BLaER1 treated with 17β-estradiol and CSF1 and Interleukin-3, amounts not matched to agents 10 nM and 100 nM (cell line): Measurements from ENCODE around the gene ADAM15.
A peak's percentile ranks its signal among the peaks of the same experiment; 100 is the strongest.

Experiments
- H3K27ac ChIP-seq, 11 experiments: shearing (Covaris generic); formaldehyde crosslinking; 2 replicates each; pipeline ENCODE4 v1.8.1; 2022
- H3K27me3 ChIP-seq, 11 experiments: shearing (Covaris generic); formaldehyde crosslinking; 2 replicates each; pipeline ENCODE4 v1.8.1; 2022
- H3K36me3 ChIP-seq, 11 experiments: shearing (Covaris generic); formaldehyde crosslinking; 2 replicates each; pipeline ENCODE4 v1.8.1; 2022
- H3K4me1 ChIP-seq, 10 experiments: shearing (Covaris generic); formaldehyde crosslinking; 2 replicates each; pipeline ENCODE4 v1.8.1; 2022
- H3K4me2 ChIP-seq, 11 experiments: shearing (Covaris generic); formaldehyde crosslinking; 2 replicates each; pipeline ENCODE4 v1.8.1; 2022
- H3K4me3 ChIP-seq, 10 experiments: shearing (Covaris generic); formaldehyde crosslinking; 2 replicates each; pipeline ENCODE4 v1.8.1; 2022
- H3K9ac ChIP-seq, 11 experiments: shearing (Covaris generic); formaldehyde crosslinking; 2 replicates each; pipeline ENCODE4 v1.8.1; 2022
- H3K9me3 ChIP-seq, 11 experiments: shearing (Covaris generic); formaldehyde crosslinking; replicated peaks in 1 of 11; 2 replicates each; pipeline ENCODE4 v1.8.1; 2022
- H4K20me1 ChIP-seq, 11 experiments: shearing (Covaris generic); formaldehyde crosslinking; 2 replicates each; pipeline ENCODE4 v1.8.1; 2022
- Cebpa-rat ChIP-seq, 11 experiments: shearing (Covaris generic); IDR thresholded peaks; 2 replicates each; pipeline ENCODE4 v1.8.1; 2022

The ADAM15 gene

DNA sequence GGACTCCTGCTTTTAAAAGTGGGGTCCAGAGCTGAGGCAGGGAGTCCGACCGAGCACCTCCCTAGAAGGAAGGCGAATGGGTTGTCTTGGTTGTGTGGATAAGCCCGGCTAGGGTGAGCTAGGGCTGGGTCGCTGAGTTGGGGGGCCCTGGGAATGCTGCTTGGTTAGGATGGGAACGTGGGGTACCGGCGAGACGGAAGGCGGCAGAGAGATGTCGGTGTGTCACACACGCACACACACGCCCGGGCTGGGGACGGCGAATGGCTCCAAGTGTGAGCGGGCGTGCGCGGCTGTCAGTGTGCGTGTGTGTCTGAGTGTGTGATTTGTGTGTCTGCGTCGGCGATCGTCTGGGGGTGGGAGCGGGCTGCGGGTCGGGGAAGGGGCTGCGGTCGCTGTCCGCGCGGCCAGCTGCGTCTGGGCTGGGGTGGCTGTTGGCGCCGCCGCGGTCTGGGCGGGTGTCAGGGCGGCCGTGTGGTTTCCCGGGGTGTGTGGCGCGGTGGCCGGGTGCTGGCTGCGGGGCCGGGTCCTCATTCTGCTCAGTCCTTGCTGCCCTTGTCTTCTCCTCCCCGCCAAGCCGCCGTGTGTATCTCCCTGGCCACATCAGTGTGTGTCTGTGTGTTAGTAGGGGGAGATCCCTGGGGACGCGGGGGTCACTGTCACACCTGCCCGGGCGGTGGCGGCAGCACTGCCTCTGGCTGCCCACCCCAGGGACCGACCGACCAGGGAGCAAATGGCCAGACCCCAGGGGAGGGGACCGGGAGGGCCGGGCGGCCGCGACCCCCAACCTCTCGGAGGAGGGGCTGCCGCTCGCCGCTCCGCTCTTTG is 28.6 kb downstream of the ADAM15 start:
- Histone ChIP-seq H3K4me1 (peaks cover 95 to 99% (median 99%) of the 10 kb centered on the region in 10 experiments), H3K9ac (peak overlapping the region; percentile 33 to 76 (median 63); a peak in 19 of 22 replicates), H4K20me1 (peaks cover 33 to 68% (median 51%) of the 10 kb centered on the region in 11 experiments; a peak in 20 of 22 replicates), H3K4me3 (peak overlapping the region; percentile 49 to 67 (median 58)), H3K9me3 (no peaks in the 10 kb centered on the region), H3K27me3 (peaks cover 53 to 60% (median 56%) of the 10 kb centered on the region in 11 experiments), H3K36me3 (no peaks in the 10 kb centered on the region), H3K4me2 (peak overlapping the region; percentile 94 to 100 (median 98)), H3K27ac (0 out of 22 replicates have a peak overlapping the region, but pooled peaks of 1 of the 11 experiments have one; percentile 15)
- no peak for TF ChIP-seq Cebpa-rat (IDR thresholded peaks at IDR 0.05)

DNA sequence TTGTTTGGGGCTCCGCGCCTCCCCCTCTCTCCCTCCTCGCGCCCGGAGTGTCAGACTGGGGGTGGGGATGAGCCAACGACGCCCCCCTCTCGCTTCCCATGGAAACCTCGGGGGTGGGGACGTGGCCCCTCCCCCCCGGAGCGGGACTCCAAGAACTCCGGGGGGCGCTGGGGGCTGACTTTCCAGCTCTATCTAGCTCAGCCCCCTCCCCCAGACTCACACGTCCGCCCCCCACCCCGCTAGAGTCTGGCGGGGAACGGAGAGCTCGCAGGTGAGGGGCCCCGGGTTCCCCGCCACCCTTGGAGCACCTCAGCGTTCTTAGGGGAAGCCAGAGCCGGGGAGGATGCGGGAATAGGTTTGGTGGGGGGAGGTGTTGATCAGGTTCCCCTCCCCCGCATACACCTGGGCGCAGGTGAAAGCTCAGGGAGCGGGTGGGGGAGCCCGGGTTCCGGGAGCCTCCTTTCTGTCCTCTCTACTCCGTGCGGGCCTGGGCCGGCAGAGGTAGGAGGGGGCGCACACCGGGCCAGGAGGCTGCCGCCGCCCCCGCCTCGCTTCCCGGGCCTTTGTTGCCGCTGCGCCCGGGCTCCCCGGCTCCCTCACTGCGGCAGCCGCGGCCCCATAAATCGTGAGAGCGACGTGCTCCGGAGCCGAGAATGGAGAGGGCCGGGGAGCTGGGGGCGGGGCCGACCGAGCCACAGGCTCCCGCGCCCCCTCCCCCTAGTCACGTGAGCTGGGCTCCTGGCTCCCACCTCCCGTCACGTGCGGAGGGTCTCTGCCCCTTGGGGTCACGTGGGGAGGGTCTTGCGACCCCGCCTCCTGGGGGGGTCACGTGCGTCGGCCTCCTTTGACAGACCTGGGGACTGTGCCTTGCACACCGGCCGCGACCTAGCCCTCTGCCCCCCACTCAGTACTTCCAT is 29.5 kb downstream of the ADAM15 start:
- peaks cover 53 to 60% (median 56%) of the 10 kb centered on the region in 11 experiments for H3K27me3 ChIP-seq
- H3K27ac ChIP-seq, result 0 out of 22 replicates have a peak overlapping the region, but pooled peaks of 1 of the 11 experiments have one; percentile 5
- no peaks in the 10 kb centered on the region for H3K9me3 ChIP-seq
- no peak for TF ChIP-seq Cebpa-rat (IDR thresholded peaks at IDR 0.05)
- H4K20me1 ChIP-seq, result peaks cover 33 to 68% (median 51%) of the 10 kb centered on the region in 11 experiments; a peak in 20 of 22 replicates
- H3K36me3 ChIP-seq, result no peaks in the 10 kb centered on the region
- peak overlapping the region; percentile 49 to 67 (median 58) for H3K4me3 ChIP-seq
- peak overlapping the region; percentile 94 to 100 (median 98) for H3K4me2 ChIP-seq
- peaks cover 88 to 93% (median 93%) of the 10 kb centered on the region in 10 experiments for H3K4me1 ChIP-seq
- peak overlapping the region; percentile 27 to 76 (median 63); a peak in 20 of 22 replicates for H3K9ac ChIP-seq

DNA sequence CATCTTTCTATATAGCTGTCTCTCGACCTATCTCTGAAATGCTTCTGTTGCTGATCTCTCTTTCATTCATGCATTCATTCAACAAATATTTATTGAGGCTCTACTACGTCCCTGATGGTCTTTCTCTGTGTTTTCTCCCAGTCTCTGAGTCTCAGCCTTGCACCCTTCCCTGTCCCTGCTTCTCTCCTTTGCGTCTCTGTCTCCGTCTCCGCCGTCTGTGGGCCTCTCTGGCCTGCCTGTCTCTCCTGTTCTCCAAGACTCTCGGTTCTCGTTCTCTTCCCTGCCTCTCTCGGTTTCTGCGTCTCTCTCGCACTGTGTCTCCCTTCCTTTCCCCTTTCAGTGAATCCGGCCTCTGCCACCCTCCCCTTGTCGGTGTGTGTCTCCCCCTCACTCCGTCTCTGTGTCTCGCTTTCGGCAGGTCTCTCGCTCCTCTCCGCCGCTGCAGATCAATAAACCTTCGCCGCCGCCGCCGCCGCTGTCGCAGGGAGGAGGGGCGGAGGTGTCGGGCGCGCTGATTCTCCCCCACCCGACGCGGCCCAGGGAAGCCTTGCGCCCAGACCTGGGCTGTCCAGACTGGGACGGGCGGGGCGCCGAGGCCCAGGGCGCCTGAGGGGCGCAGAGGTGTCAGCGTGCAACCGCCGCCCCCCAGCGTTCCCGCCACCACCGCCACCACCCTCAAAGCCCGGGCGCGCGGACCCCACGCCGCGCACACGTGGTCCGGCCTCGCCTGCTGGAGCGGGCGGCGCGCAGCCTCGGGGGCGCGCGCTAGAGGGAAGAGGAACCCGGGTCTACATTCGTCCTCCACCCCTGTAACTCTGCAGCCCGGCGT is 30.6 kb downstream of the ADAM15 start:
- H4K20me1 ChIP-seq, result peaks cover 33 to 68% (median 51%) of the 10 kb centered on the region in 11 experiments; a peak in 20 of 22 replicates
- no peak for TF ChIP-seq Cebpa-rat (IDR thresholded peaks at IDR 0.05)
- peak overlapping the region; percentile 49 to 67 (median 57) for H3K4me3 ChIP-seq
- H3K4me1 ChIP-seq, result peaks cover 87 to 93% (median 92%) of the 10 kb centered on the region in 10 experiments
- peaks cover 53 to 60% (median 56%) of the 10 kb centered on the region in 11 experiments for H3K27me3 ChIP-seq
- no peak overlapping the region for H3K27ac ChIP-seq
- H3K4me2 ChIP-seq, result peak overlapping the region; percentile 94 to 100 (median 98)
- H3K36me3 ChIP-seq, result no peaks in the 10 kb centered on the region
- H3K9ac ChIP-seq, result peak overlapping the region in 8 of 11 experiments; percentile 20 to 76 (median 52); a peak in 13 of 22 replicates
- no peaks in the 10 kb centered on the region for H3K9me3 ChIP-seq

DNA sequence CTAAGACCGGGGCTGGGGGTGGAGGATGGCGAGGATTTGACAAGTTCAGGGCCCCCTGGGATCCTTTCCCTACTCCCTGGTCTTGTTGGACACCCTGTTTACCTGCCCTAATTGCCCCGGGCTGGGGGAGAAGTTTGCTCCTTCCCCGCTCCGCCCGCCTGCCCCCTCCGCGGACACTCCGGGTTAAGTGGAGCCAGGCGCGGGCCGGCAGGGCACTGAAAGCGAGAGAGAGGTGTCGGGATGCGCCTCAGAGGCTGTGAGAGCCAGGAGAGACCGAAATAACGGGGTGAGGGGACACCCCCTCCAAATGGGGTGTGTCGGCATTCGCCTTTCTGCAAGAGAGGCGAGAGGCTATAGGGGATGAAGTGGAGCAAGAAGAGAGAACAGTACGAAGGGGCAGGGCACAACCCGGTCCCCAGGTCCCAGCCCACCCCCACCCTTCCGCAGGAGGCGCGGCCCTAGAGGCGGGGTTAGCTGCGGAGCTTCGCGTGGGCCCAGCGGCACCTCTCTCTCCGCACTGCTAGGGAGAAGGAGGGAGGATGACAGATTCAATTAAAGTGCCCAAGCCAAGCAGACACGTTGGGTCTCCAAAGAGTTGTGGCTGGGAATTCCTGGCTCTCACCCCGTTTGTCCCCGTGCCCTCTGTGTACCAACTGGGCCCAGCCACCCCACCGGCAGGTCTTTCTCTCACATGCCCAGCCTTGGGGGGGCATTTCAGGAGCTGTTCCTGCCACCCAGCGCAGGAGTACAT is 31.4 kb downstream of the ADAM15 start:
- Histone ChIP-seq H3K4me3 (peak overlapping the region; percentile 49 to 67 (median 56)), H3K9ac (peak overlapping the region in 9 of 11 experiments; percentile 8 to 76 (median 50); a peak in 13 of 22 replicates), H3K4me2 (peak overlapping the region; percentile 94 to 100 (median 98)), H3K36me3 (no peaks in the 10 kb centered on the region), H3K27ac (no peak overlapping the region), H3K27me3 (peaks cover 53 to 60% (median 56%) of the 10 kb centered on the region in 11 experiments), H3K9me3 (no peaks in the 10 kb centered on the region), H3K4me1 (peaks cover 86 to 93% (median 92%) of the 10 kb centered on the region in 10 experiments), H4K20me1 (peaks cover 33 to 66% (median 51%) of the 10 kb centered on the region in 11 experiments; a peak in 20 of 22 replicates)
- TF ChIP-seq Cebpa-rat (IDR thresholded peaks at IDR 0.05), result no peak

DNA sequence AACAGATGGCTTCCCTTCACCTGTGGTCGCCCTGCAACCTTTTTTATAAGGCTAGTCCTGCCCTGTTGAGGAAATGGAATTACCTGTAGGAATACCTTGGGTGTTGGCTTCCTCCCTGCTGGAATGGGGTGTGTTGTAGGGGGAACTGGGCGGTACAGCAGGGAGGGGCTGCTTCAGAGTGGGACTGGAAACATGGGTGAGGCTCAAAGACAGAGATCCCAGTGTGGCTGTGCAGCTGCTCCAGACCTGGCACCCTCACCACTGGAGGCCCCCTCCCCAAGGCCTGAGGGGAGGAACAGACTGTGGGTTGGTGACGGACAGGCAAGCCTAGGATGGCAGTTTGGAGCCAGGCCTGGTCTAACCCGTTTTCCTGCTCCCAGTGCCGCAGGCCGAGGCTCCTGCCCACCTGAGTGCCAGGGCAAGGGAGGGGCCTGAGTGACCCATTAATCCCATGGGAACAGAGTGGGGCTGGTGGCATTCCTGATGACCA is 32.0 kb downstream of the ADAM15 start:
- Histone ChIP-seq H3K9me3 (no peaks in the 10 kb centered on the region), H4K20me1 (peaks cover 33 to 59% (median 51%) of the 10 kb centered on the region in 11 experiments; a peak in 20 of 22 replicates), H3K9ac (peak overlapping the region in 4 of 11 experiments; percentile 21 to 50 (median 32); a peak in 3 of 22 replicates), H3K27me3 (peaks cover 53 to 60% (median 56%) of the 10 kb centered on the region in 11 experiments), H3K4me2 (peak overlapping the region; percentile 94 to 100 (median 98)), H3K4me3 (peak overlapping the region in 6 of 10 experiments; percentile 54 to 67 (median 59); a peak in 7 of 20 replicates), H3K27ac (no peak overlapping the region), H3K36me3 (no peaks in the 10 kb centered on the region), H3K4me1 (peaks cover 80 to 90% (median 89%) of the 10 kb centered on the region in 10 experiments)
- no peak for TF ChIP-seq Cebpa-rat (IDR thresholded peaks at IDR 0.05)

DNA sequence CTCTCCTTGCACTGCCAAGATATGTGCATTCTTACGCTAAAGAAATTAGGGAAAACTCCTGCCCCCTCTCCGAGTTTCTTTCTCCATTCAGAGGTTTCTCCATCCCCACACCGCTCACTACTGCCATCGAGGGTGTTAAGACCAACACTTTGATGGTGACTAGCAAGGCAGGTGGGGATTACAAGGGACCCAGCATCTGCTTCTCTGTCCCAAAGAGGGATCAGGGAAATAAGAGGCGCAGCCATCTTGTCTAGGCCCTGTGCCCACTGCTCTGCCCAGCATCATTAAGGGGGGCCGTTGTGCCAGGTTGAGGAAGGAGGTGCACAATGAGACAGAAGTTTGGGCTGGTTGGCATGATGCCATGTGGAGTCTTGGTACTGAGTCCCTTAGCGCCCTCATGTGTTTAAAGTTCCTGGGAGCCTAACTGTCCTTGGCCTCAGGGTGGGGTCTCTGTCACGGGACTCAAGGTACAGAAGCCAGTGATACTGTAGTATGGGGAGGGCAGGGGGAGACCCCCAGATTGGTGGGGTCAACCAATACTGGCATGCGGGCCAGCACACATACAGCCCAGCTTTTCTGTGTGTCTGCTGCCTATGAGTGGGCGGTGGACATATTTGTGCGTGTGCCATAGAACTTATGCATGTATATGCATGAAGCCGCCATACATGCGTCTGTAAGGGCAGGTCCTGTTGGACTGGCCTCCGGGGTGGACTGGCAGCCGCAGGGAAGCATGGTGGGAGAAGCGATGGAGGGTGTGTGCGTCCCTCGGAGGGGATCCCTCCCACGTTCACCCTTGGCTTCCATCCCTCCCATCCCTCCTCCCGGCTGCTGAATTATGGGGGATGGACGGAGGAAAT is 33.0 kb downstream of the ADAM15 start:
- Histone ChIP-seq H3K4me1 (peaks cover 72 to 80% (median 79%) of the 10 kb centered on the region in 10 experiments), H4K20me1 (peaks cover 33 to 58% (median 49%) of the 10 kb centered on the region in 11 experiments; a peak in 20 of 22 replicates), H3K27ac (no peak overlapping the region), H3K36me3 (no peaks in the 10 kb centered on the region), H3K4me2 (peak overlapping the region; percentile 89 to 100 (median 98)), H3K27me3 (peaks cover 49 to 52% (median 50%) of the 10 kb centered on the region in 11 experiments), H3K9me3 (no peaks in the 10 kb centered on the region), H3K4me3 (peak overlapping the region; percentile 57 to 82 (median 71); a peak in 19 of 20 replicates), H3K9ac (peak overlapping the region in 9 of 11 experiments; percentile 34 to 80 (median 75); a peak in 13 of 22 replicates)
- TF ChIP-seq Cebpa-rat (IDR thresholded peaks at IDR 0.05), result no peak
